HG03025 (cell line): ENCODE measurements around the gene CYP19A1.

Experiments used
- ATAC-seq: cut with Tn5 transposase; IDR thresholded peaks from one replicate; pipeline ENCODE4 v1.9.1; 2021; ENCODE audit warnings: mild to moderate bottlenecking, moderate library complexity; ENCODE audit not compliant: unreplicated experiment, low FRiP score

The CYP19A1 gene

DNA sequence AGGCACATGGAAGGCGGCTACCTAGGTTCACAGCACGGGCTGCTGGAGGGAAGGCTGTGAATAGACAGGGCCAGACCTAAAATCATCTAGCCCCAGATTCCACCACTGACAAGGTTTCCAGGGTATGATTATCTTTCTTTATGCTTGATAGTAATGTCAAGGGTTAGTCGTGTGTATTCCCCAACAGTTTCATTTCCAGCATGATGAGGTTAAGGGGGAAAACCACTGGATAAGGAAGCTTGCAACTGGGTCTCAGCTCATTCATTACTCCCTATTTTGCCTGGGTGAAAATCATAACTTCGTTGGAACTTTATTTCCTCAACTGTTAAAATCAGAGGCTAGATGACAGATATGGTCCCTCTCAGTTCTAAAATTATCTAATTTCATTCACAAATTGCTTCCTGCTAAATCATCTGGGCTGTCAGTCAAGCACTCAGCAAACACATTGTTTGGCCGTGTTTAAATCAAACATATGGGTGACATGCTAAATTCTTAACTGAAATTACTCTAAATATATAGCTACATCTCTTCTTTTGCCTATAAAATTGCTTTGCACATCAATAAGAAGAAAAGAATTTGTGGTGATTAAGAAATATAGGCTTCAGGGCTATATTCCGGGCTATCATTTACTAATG, 111.7 kb downstream of the CYP19A1 start:
- ATAC-seq = no peak

DNA sequence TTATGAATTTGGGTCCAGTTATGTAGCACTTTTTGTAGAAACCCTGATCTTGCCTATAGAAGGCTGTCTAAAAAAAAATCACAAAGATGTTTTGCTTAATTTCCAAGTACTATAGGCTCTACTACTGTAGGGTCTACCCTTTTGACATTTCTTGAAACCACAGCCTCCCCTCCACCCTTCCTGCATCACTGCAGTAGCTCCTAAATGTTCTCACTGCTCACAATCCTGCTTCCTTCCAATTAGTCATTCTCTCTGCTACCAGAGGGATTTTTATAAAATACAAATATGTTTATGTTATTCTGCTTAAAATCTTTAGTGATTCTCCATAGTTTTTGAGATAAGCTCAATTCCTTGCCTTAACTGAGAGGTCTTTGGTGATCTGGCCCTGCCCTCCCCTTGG, 114.0 kb downstream of the CYP19A1 start:
- no peak for ATAC-seq

DNA sequence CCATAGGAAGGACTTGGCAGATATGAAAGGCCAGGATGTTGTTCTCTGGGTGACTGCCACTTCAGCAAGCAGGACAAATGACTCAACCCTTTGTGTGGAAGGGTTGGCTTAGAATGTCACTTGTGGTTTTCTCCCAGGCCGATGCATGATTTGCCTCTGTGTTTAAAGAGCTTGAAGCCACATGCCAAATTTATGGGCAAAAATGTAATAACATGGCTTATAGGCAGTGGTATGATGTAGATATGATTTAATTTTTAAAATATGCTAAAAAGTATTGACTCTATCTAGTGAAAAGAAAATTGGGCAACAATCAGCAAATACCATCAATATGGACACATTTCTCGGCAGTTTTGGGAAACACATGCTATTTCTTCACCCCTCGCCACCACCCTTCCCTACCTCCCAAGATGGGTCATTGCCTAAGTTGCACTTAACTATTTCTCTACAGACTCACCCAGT, 114.6 kb downstream of the CYP19A1 start:
- ATAC-seq = no peak

DNA sequence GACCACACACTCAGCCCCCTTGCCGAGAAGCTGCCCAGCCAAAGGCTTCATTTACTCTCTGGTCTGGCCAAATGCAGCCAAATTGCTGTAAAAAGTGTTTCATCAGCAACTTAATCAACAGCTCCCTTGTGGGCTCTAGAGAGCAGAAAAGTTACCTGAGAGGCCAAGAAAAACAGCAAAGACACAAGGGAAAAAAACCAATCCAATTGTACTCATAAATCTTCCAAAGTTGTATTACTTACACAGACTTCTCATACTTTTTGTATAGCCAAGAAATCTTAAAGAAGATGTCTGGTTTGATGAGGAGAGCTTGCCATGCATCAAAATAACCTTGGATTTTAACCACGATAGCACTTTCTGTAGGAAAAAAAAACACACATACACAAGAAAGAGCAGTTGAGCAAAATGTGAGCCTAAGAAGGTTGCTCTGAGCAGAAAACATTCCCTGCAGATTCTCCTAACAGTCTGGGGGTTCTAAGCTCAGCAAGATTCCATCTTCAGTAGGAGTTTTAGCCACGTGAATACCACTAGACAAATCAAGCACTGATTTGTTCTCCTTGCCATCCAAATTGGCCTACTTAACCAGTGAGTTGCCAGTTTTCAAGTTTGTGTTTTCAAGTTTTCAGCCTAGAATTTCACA, 120.0 kb downstream of the CYP19A1 start:
- no peak for ATAC-seq

DNA sequence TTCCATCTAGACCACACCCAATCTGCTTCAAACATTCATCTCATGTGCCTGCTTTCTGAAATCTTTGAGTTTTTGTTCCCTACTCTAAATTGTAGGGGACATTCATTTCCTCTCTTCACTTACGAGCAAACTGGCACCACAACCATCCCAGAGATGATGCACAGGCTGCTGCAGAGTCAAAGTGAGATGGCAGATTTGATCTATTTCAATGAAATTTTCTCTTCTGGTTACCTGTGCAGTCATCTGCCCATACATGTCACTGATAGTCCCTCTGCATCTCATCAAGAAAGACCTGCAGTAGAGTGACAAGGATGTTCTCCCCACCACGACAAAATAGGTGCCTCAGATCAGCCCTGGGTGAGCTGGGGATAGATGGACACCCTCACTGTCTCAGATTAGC, 125.5 kb downstream of the CYP19A1 start:
- ATAC-seq = no peak

DNA sequence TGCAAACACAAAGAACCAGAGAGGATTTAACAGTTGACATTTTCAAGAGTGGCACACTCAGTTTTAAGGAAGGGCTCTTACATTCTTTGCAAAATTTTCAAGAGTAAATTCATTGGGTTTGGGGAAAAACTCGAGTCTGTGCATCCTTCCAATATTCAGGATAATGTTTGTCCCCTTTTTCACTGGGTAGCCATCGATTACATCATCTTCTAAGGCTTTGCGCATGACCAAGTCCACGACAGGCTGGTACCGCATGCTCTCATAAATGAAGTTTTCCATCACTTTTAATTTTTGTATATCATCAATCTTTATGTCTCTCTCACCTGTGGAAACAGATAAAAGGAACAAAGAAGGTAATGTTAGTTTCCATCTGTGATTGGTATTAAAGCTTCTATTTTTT, 126.2 kb downstream of the CYP19A1 start:
- no peak for ATAC-seq

DNA sequence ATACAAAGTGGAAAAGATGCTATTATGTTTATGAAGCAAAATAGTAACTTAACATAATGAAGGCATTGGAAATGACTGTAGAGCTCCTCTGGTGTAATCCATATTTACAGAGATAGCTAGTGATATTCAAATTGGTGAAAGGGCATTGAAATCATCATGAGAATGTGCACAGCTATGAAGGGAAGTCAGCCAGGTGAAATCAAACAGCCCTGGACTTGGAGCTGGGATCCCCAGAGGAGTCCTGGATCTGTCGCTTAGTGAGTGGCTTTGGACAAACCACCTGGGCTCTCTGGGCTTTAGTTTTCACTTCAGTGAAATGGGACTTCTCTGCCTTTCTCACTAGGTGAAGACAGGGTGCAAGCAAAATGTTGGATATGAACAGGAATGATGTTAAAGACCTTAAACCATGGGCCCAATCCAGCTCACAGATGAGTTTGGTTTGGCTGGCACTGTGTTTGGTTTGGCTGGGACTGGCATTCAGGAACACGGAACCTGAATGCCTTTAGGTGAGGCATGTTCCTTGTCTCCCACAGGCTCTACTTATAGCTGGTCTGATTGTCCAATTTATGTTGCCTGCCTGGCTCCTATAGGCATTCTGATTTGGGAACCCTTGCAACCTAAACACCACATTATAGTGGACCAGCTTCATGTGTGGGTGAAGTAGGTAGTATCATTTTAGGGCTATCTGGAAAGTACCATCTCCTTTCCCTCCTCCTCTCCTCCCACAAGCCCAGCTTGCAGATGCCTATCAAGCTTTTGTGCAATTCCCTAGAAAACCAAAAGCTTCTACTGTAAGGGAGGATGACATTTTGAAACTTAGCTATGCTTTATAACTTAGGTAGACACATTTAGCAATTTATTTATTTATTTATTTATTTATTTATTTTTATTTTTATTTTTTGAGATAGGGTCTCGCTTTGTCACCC, 133.1 kb downstream of the CYP19A1 start:
- no peak for ATAC-seq

DNA sequence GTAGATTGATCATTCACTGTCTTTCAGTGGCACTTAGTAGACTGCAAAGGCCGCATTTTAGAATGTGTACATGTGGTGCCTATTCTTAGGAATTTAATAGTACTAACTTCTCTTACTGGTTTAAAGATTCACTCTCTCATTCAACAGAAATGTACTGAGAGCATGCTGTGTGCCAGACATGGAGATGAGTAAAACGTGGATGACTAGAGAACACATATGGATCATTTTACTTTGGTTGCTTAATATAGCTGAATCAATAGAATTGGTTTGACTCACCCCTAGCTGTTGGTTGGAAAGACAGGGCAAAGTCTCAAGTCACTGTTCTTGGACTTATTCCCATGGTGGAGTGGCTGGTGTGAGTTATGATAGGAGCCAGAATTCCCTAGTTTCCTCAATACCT, 134.6 kb downstream of the CYP19A1 start:
- no peak for ATAC-seq

DNA sequence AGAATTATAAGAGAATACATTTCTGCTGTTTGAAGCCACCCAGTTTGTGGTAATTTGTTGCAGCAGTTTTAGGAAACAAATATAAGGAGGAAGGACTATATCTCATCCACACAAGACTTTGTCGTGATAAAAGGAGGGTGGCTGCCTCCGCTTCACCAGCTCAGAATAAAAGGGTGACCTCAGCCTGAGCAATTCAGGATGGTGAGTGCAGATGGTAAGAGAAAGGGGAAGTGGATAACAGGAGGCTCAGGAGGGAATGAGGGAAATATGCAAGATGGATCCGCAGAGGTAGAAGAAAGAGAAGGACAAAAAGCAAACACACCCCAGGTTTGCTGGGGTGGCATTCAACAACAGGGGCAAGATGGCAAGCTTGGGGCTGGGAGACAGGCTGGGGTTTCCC, 135.6 kb downstream of the CYP19A1 start:
- no peak for ATAC-seq

DNA sequence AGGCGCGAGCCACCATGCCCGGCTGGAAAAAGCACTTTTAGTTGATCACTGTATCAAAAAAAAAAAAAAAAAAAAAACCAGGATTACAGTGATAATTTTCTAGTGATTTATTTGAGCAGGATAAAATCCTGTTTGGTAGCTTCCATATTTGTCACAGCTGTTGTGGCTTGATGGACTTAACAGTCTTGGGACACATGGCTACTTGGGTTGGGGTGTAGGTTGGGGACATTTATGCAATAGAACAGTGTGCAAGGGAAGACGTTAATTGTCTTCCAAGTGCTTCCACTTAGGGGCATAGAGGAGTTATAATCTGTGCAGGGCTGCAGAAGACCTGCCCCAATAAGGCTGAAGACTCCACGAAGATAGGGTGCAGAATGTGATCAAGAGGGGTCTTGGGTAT, 136.8 kb downstream of the CYP19A1 start:
- no peak for ATAC-seq

DNA sequence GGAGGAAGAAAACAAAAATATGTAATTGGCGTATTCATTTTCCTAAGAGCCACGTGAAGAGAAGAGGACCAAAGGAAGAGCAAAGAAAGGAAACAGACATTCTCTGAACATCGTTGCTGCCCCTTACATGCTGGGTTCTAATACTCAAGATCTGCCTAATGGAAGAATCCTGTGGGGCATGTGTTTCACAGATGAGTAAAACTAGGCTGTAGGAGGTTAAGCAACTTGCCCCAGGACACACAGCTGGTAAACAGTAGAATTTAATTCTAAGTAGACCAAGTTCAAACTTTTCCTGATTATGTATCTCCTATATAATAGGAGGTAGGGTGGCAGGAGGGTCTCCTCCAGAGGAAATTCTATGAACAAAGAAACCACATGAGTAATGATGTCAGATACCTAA, 137.6 kb downstream of the CYP19A1 start:
- no peak for ATAC-seq

DNA sequence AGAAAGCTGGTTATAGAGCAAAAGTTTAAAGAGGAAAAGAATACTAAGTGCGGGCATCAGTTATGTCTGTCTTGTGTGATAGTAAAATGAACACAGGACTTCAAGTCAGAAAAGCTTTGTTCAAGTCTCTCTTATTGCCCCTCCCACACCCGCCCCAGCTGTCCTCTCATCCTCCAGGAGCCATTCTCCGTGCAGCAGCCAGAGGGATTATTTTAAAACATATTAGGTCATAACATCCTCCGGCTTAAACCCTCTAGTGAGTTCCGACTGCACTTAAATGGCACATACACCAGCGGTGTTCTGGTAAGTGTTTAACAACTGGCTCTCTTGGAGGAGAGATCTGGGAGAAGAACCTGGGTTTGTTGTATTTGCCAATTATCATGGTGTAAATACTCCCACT, 138.9 kb downstream of the CYP19A1 start:
- ATAC-seq = no peak

DNA sequence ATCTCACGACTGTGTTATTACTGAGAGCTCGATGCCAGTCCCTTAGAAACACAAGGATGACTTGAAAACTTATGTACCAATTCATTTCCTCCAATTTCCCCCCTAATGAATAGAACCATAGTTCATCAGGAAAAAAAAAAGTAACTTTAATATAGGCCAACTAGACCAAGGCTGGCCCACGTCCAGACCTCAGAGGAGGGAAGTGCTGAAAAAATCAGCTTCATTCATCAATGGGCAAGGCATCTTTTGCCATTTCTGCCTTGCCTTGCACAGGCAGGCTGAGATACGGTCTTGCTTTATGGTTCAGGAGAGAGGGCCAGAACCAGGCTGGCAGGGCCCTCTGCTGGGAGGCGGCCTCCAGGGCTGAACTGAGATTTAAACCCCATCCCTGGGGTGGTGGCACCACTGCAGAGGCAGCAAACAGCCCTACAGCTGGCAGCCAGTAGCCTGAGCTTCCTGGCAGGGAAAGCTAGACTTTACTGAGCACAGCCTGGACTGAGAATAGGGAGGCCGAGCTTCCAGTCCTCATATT, 139.6 kb downstream of the CYP19A1 start:
- no peak for ATAC-seq

DNA sequence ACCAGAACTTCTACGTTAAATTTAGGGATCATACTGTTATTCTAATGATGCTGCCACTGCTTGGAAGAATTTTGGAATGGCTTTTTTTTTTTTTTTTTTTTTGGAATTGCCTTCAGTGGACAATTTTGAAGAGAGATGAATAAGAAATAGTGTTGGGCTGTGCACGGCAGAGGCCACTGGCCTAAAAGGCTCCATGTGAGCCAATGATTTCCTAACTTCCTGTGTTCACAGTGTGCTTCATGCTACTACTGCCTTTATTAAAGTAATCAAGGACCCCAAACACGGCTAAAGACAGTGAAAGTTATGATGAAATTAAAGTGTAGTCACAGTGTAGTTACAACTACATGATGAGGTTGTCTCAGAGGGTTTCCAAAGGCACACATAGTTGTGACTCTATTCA, 142.9 kb downstream of the CYP19A1 start:
- ATAC-seq = no peak

DNA sequence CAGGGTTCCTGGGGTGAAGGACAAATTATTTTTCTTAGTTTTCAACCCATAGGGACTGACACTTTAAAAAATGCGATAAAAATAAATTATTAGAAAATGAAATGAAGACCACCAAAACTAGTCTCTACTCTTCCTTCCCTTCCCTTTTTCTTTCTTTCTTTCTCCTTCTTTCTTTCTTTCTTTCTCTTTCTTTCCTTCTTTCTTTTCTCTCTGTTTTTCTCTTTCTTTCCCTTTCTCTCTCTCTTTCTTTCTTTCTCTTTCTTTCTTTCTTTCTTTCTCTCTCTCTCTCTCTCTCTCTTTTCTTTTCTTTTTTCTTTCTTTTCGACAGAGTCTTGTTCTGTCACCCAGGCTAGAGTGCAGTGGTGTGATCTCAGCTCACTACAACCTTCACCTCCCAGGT, 144.4 kb downstream of the CYP19A1 start:
- ATAC-seq = no peak

DNA sequence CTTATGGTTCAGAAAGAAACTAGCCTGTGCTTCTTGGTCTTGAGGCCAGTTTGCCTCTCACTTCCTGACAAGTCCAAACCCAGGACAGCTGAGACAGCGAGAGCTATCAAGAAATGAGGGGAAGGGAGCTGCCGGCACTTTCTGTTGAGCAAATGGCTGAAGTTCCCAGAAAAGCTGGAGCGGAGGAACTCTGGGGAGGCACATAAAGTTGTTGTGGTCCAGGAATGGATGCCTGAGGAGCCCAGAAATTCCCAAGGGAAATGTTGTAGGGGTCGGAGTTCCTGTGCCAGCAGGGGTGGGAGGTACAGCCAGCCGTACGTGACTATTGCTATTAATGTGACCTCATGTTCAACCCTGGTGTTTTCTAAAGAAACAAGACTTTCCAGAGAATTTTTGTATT, 144.9 kb downstream of the CYP19A1 start:
- ATAC-seq = no peak

DNA sequence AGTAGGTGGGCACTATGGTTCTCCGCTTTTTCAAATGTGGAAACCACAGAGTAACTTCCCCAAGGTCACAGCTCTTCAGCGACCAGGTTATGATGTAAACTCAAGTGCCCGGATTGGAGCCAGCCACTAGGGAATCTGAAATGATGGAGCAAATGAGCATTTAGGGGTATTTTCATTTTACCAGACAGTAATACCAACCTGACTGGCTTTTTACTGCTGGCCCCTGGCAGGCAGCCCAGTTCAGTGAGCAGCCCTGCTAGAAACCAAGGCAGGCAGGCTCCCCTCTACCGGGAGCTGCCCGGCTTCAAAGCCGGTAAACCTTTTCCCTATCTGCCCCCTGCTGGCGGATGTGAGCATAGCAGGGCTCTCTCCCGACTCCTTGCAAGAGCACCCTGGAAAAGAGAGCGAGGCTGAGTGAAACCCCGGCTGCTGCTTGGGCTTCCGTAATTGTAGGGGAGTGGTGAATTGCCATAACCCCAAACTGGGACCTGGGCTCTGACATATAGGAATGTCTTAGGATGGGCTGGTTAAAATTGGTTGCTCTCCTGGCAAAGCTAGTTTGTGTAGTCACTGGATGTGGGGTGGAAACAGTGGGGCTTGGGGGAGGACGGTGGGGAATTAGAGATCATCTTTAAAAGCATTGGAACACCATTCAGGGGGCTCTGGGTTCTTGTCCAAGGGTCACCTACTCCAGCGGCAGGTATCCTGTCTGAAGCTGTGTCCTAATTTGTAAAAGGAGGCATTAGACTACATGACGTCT, 145.7 kb downstream of the CYP19A1 start:
- no peak for ATAC-seq

DNA sequence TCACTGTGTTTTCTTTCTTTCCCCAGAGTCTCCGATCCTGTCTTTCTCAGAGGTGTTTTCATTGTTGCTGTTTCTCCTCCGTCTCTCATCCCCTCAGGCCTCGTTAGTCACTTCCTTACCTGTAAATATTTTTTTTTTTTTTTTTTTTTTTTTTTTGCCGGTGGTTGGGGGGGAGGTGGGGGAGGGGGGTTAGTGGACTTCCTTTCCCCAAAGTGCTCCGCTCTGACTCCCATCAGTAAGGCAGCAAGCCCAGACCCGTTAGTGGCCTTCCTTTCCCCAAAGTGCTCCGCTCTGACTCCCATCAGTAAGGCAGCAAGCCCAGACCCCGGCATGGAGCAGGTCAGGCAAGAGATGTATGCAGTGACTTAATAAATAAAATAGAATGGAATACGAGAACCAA, 146.6 kb downstream of the CYP19A1 start:
- no peak for ATAC-seq

DNA sequence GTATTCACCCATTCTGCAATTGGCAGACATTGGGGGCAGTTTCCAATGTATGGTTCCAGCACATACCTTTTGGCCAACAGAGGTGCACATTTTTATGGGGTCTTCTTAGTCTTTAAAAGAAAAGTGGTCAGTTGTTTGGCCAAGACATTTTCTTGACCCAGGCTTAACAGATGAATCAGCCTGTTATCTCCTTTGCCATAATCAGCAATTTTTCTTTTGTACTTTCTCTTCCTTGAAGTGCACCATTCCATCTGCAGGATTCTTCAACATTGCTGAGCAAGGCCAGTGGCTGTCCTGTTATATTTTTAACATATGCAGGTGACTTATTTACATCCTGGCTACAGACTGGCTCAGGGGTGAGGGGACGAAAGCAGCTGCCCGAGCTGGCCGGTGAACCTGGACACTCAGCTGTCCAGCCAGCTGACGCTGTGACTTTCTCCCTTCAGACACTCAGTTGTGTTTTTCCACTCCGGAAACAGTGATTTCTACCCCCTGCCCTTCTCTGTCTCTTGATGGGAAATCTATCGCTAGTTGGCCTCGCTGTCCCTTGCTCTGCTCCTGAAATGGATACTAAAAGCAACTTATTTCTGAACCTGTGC, 147.2 kb downstream of the CYP19A1 start:
- no peak for ATAC-seq

DNA sequence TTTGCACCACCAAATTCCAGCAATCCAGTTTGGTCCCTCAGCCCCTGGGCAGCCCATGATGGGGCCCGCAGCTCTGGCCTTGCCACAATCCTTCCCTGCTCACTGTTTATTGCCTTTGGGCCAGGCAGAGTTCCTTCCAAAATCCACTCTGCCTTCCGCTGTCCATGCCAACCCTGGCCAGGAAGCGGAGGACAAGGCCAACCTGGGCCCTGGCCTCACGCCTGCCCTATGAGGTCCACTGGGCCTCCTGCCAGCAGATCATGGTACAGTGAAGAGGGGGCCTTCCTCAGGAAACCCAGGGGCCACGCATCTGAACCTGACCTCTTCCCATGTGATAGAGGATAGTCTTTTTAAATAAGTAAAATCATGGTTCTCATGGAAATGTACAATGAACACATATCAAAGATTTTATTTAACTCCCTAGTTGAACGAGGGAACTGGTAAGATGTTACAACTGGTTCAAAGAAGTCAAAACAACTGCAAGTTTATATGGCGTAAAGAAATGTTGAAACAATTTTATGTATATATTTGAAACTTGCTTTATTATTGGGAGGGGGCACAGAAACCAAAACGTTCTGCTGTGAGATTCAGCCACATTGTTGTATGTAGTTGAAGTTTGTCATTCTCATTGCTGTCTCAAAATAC, 147.8 kb downstream of the CYP19A1 start:
- ATAC-seq = no peak
